K562 (cell line): ENCODE results near the gene DBNL. TPM values are rescaled to one million over a fixed set of nuclear protein-coding genes. Genes with fewer than 3 reads are reported as not detected.

Experiments
- BRF1 ChIP-seq: IDR thresholded peaks from 3 replicates; pipeline ENCODE4 v1.6.1; 2011; ENCODE audit warnings: borderline replicate concordance, mild to moderate bottlenecking; ENCODE audit not compliant: insufficient read length; ENCODE audit errors: extremely low read depth
- CTBP1 ChIP-seq: fragments of 450-650 bp; IDR thresholded peaks from 2 replicates; pipeline ENCODE4 v1.6.1; 2016; ENCODE audit warnings: borderline replicate concordance
- ETS2 ChIP-seq: IDR thresholded peaks from 2 replicates; pipeline ENCODE4 v1.6.1; 2016; ENCODE audit warnings: borderline replicate concordance, missing genetic modification characterization, mild to moderate bottlenecking, moderate library complexity, missing compliant biosample characterization; ENCODE audit not compliant: poor library complexity, severe bottlenecking
- HSF4 ChIP-seq: fragments of 250-450 bp; sonication (Bioruptor Pico); IDR thresholded peaks from 2 replicates; pipeline ENCODE4 v2.1.2; 2022; ENCODE audit warnings: mild to moderate bottlenecking, moderate library complexity, borderline replicate concordance
- SRSF3 ChIP-seq: fragments of 200-400 bp; formaldehyde crosslinking; IDR thresholded peaks from 2 replicates; pipeline ENCODE4 v1.6.1; 2016; ENCODE audit warnings: mild to moderate bottlenecking, low read length, moderate library complexity; ENCODE audit not compliant: insufficient read depth
- TBL1XR1 ChIP-seq, 2 experiments: IDR thresholded peaks; 2 replicates each; pipeline ENCODE4 v1.6.1; 2012; ENCODE audit warnings: improper control_type of control experiment in 2 of 2, low read length in 2 of 2, mild to moderate bottlenecking in 1 of 2
- U2AF1 ChIP-seq: fragments of 200-400 bp; formaldehyde crosslinking; optimal IDR thresholded peaks from 2 replicates; pipeline ENCODE3; 2017; ENCODE audit warnings: mild to moderate bottlenecking, low read depth, low read length, moderate library complexity
- USF1 ChIP-seq: sonication (generic); formaldehyde crosslinking; IDR thresholded peaks from 2 replicates; pipeline ENCODE4 v1.9.0; 2022; ENCODE audit warnings: mild to moderate bottlenecking, missing genetic modification reagents
- ZC3H4 ChIP-seq: sonication (generic); formaldehyde crosslinking; IDR thresholded peaks from 2 replicates; pipeline ENCODE4 v1.9.0; 2021; ENCODE audit warnings: missing genetic modification reagents, borderline replicate concordance
- polyA plus RNA-seq, 8 experiments: library from polyadenylated mRNA; depleted of rRNA in 4 of 8; stranded (reverse) in 5 of 8; unstranded in 3 of 8; fragments of >200 nt; fragmentation: Nextera tagmentation in 2 of 8; fragmentation: Illumina TruSeq in 1 of 8; extraction: Ambion mirVana in 2 of 8; extraction: Trizol in 1 of 8; gene quantifications; 2 replicates each; pipeline versions ENCODE4 v1.2.1 to v1.2.3, GENCODE V29; 2011 to 2014; ENCODE audit warnings: inconsistent platforms in 1 of 8, missing spikeins in 1 of 8
- total RNA-seq, 7 experiments: library from RNA; depleted of rRNA in 6 of 7; stranded (reverse); fragments of >200 nt in 6 of 7; fragmentation: Illumina TruSeq in 2 of 7; extraction: Trizol in 2 of 7; gene quantifications; 2 replicates each; pipeline versions ENCODE4 v1.2.1 to v1.2.3, GENCODE V29; 2011 to 2021; ENCODE audit warnings: low replicate concordance in 1 of 7
- TF ChIP-seq, protein P1 (sequence below): sonication (generic); formaldehyde crosslinking; IDR thresholded peaks from 2 replicates; pipeline ENCODE4 v1.4.0; 2020; ENCODE audit warnings: mild to moderate bottlenecking, missing genetic modification reagents
- TF ChIP-seq, protein P2 (sequence below), 2 experiments: fragments of 150-350 bp in 1 of 2; IDR thresholded peaks; 2 replicates each; pipeline ENCODE4 v1.6.1; 2012 to 2016; ENCODE audit warnings: low read depth in 2 of 2, low read length in 2 of 2, mild to moderate bottlenecking in 1 of 2, moderate library complexity in 1 of 2
- TF ChIP-seq, protein P3 (sequence below): fragments of 450-650 bp; formaldehyde crosslinking; IDR thresholded peaks from 2 replicates; pipeline ENCODE4 v1.4.0; 2020; ENCODE audit warnings: mild to moderate bottlenecking
- TF ChIP-seq, protein P4 (sequence below): fragments of 250-450 bp; sonication (Bioruptor Pico); IDR thresholded peaks from 2 replicates; pipeline ENCODE4 v1.4.0; 2020; ENCODE audit warnings: borderline replicate concordance

DBNL gene
- total and polyA plus RNA-seq, 9 of the 15 experiments (the other 6 are each of a cell fraction or from before 2014, with no cell fraction given) = 1.9 to 65.1 (median 38.9) TPM

DNA sequence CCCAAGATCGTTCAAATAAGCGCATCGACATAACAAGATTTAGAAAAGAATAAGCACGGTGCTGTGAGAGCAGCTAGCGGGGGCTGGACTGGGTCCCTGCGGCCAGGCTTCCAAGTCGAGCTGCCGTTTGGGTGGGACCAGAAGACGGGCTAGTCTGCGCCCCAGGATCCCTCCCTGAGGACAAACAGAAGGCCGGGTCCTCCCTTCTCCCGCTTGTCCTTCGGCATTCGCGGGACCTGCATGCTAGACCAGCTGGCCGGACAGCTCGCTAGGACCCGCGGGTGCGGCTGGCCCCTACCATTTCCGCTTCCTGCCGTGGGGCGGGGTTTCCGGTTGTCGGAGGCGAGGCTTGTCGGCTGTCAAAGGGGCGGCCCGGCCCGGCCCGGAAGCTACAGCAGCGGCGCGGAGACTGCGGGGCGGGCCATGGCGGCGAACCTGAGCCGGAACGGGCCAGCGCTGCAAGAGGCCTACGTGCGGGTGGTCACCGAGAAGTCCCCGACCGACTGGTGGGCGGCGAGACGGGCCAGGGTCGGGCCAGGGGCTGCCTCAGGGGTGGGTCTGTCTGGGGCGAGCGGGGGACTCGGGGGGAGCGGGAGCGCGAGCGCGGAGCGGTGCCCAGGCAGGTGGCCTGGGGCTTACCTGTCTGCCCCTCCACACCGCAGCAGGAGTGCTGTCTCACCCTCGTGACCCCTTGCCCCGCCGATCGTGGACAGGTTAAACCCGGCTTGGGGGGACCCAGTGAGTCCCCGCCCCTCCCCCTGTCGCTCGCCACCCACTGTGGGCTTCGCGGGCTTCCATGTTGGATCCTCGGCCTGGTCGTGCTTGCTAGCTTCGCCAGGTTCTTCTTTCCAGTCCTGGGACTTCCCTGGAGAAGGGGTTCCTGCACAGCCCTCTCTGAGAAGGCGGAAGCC lies at the start of gene DBNL (continued):
- TF ChIP-seq, protein P1, sequence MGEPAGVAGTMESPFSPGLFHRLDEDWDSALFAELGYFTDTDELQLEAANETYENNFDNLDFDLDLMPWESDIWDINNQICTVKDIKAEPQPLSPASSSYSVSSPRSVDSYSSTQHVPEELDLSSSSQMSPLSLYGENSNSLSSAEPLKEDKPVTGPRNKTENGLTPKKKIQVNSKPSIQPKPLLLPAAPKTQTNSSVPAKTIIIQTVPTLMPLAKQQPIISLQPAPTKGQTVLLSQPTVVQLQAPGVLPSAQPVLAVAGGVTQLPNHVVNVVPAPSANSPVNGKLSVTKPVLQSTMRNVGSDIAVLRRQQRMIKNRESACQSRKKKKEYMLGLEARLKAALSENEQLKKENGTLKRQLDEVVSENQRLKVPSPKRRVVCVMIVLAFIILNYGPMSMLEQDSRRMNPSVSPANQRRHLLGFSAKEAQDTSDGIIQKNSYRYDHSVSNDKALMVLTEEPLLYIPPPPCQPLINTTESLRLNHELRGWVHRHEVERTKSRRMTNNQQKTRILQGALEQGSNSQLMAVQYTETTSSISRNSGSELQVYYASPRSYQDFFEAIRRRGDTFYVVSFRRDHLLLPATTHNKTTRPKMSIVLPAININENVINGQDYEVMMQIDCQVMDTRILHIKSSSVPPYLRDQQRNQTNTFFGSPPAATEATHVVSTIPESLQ (CRISPR knock-in tag) = no peak
- TF ChIP-seq, protein P2, sequence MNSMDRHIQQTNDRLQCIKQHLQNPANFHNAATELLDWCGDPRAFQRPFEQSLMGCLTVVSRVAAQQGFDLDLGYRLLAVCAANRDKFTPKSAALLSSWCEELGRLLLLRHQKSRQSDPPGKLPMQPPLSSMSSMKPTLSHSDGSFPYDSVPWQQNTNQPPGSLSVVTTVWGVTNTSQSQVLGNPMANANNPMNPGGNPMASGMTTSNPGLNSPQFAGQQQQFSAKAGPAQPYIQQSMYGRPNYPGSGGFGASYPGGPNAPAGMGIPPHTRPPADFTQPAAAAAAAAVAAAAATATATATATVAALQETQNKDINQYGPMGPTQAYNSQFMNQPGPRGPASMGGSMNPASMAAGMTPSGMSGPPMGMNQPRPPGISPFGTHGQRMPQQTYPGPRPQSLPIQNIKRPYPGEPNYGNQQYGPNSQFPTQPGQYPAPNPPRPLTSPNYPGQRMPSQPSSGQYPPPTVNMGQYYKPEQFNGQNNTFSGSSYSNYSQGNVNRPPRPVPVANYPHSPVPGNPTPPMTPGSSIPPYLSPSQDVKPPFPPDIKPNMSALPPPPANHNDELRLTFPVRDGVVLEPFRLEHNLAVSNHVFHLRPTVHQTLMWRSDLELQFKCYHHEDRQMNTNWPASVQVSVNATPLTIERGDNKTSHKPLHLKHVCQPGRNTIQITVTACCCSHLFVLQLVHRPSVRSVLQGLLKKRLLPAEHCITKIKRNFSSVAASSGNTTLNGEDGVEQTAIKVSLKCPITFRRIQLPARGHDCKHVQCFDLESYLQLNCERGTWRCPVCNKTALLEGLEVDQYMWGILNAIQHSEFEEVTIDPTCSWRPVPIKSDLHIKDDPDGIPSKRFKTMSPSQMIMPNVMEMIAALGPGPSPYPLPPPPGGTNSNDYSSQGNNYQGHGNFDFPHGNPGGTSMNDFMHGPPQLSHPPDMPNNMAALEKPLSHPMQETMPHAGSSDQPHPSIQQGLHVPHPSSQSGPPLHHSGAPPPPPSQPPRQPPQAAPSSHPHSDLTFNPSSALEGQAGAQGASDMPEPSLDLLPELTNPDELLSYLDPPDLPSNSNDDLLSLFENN (IDR thresholded peaks at IDR 0.05; ENCODE audit: low read depth in 2 of 2, low read length in 2 of 2) = peak in 1 of 2 experiments; percentile 68; a peak in 1 of 4 replicates
- TF ChIP-seq SRSF3 = no peak
- TF ChIP-seq, protein P3, sequence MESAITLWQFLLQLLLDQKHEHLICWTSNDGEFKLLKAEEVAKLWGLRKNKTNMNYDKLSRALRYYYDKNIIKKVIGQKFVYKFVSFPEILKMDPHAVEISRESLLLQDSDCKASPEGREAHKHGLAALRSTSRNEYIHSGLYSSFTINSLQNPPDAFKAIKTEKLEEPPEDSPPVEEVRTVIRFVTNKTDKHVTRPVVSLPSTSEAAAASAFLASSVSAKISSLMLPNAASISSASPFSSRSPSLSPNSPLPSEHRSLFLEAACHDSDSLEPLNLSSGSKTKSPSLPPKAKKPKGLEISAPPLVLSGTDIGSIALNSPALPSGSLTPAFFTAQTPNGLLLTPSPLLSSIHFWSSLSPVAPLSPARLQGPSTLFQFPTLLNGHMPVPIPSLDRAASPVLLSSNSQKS (CRISPR knock-in tag) = no peak
- TF ChIP-seq USF1 (CRISPR knock-in tag) = 0 out of 2 replicates have a peak, but pooled peaks have one; percentile 10
- no peak for TF ChIP-seq ETS2 (tag)
- TF ChIP-seq TBL1XR1 (IDR thresholded peaks at IDR 0.05; ENCODE audit: low read length in 2 of 2) = no peak; a peak in 1 of 4 replicates
- TF ChIP-seq, protein P4, sequence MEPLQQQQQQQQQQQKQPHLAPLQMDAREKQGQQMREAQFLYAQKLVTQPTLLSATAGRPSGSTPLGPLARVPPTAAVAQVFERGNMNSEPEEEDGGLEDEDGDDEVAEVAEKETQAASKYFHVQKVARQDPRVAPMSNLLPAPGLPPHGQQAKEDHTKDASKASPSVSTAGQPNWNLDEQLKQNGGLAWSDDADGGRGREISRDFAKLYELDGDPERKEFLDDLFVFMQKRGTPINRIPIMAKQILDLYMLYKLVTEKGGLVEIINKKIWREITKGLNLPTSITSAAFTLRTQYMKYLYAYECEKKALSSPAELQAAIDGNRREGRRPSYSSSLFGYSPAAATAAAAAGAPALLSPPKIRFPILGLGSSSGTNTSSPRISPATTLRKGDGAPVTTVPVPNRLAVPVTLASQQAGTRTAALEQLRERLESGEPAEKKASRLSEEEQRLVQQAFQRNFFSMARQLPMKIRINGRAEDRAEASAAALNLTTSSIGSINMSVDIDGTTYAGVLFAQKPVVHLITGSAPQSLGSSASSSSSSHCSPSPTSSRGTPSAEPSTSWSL (CRISPR knock-in tag) = no peak
- TF ChIP-seq U2AF1 = peak; percentile 75
- no peak for TF ChIP-seq HSF4 (CRISPR knock-in tag)
- no peak for TF ChIP-seq ZC3H4 (CRISPR knock-in tag)
- TF ChIP-seq CTBP1 = no peak
- TF ChIP-seq BRF1 = no peak
